Gastrocnemius medialis (tissue), 4 donors: ENCODE results near the gene CYSLTR2.

Experiments used
- POLR2A ChIP-seq, 2 donors: fragments of 450-650 bp; IDR thresholded peaks; one replicate each; pipeline ENCODE4 v1.6.1; 2017; ENCODE audit warnings: antibody characterized with exemption in 2 of 2, mild to moderate bottlenecking in 2 of 2, moderate library complexity in 2 of 2
- TF ChIP-seq, protein P1 (sequence below), 5 experiments: fragments of 450-650 bp in 3 of 5; fragments of 200-600 bp in 2 of 5; sonication (generic) in 2 of 5; IDR thresholded peaks in 4 of 5; conservative IDR thresholded peaks in 1 of 5; 1 replicate in 4 of 5; 2 replicates in 1 of 5; pipeline ENCODE4 v1.5.1; 2016 to 2019; ENCODE audit warnings: antibody characterized with exemption in 5 of 5, mild to moderate bottlenecking in 3 of 5, moderate library complexity in 3 of 5

DNA sequence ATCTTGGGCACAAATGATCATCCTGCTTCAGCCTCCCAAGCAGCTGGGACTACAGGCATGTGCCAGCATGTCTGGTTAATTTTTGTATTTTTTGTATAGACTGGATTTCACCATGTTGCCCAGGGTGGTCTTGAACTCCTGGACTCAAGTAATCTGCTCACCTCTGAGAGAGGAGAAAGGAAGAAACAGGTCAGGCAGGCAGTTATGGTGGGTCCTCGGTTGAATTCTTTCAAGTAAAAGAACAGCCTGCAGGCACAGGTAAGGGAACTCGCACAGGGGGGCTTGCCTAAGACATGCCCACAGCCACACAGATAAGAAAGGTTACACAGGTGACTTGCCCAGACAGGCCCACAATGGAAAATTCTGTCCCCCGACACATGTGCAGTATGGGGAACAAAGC is 34.8 kb upstream of the CYSLTR2 start:
- TF ChIP-seq, protein P1, sequence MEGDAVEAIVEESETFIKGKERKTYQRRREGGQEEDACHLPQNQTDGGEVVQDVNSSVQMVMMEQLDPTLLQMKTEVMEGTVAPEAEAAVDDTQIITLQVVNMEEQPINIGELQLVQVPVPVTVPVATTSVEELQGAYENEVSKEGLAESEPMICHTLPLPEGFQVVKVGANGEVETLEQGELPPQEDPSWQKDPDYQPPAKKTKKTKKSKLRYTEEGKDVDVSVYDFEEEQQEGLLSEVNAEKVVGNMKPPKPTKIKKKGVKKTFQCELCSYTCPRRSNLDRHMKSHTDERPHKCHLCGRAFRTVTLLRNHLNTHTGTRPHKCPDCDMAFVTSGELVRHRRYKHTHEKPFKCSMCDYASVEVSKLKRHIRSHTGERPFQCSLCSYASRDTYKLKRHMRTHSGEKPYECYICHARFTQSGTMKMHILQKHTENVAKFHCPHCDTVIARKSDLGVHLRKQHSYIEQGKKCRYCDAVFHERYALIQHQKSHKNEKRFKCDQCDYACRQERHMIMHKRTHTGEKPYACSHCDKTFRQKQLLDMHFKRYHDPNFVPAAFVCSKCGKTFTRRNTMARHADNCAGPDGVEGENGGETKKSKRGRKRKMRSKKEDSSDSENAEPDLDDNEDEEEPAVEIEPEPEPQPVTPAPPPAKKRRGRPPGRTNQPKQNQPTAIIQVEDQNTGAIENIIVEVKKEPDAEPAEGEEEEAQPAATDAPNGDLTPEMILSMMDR (IDR thresholded peaks at IDR 0.05 in 4 of 5, conservative IDR thresholded peaks at IDR 0.05 in 1 of 5), result no peak
- no peak for TF ChIP-seq POLR2A (IDR thresholded peaks at IDR 0.05)
